UCSD-AML1 (cell line): ENCODE data around the gene METTL4.

Experiments
- DNase-seq: peaks from one replicate; lab custom pipeline; 2025; ENCODE audit not compliant: unreplicated experiment; lab: John Stamatoyannopoulos, UW

METTL4 gene

GRCh38 chr18:2571200-2572170, at the start of gene METTL4, which contains the start of gene NDC80:
Gene METTL4, minus strand, starts transcription at chr18:2571505. Its CDS starts 4,289 bp downstream, at chr18:2567216.
Gene NDC80, plus strand, starts transcription at chr18:2571557. Its CDS starts 1,429 bp downstream, at chr18:2572986.
- peak; percentile 91 for DNase-seq

- no peak for DNase-seq
Measured at GRCh38 chr18:2618009-2618408, 46.7 kb upstream of the METTL4 start.

- no peak for DNase-seq
Measured at GRCh38 chr18:2617401-2617998, 46.2 kb upstream of the METTL4 start.

- DNase-seq: no peak
Measured at GRCh38 chr18:2612996-2613395, 41.7 kb upstream of the METTL4 start.

GRCh38 chr18:2610549-2610948, 39.2 kb upstream of the METTL4 start:
- no peak for DNase-seq

- no peak for DNase-seq
Measured at GRCh38 chr18:2609604-2610003, 38.3 kb upstream of the METTL4 start.

GRCh38 chr18:2606335-2606734, 35.0 kb upstream of the METTL4 start:
- DNase-seq: no peak

GRCh38 chr18:2602844-2603243, 31.5 kb upstream of the METTL4 start:
- no peak for DNase-seq

- no peak for DNase-seq
Measured at GRCh38 chr18:2597639-2598038, 26.3 kb upstream of the METTL4 start.

- no peak for DNase-seq
Measured at GRCh38 chr18:2590303-2590702, 19.0 kb upstream of the METTL4 start.

- DNase-seq: no peak
Measured at GRCh38 chr18:2589345-2590068, 18.2 kb upstream of the METTL4 start.

- no peak for DNase-seq
Measured at GRCh38 chr18:2588666-2589344, 17.5 kb upstream of the METTL4 start.

- DNase-seq: no peak
Measured at GRCh38 chr18:2587788-2588187, 16.5 kb upstream of the METTL4 start.

GRCh38 chr18:2573408-2573807, 2.1 kb upstream of the METTL4 start:
- no peak for DNase-seq

GRCh38 chr18:2572892-2573291, 1.6 kb upstream of the METTL4 start:
- no peak for DNase-seq

- DNase-seq: no peak
Measured at GRCh38 chr18:2572171-2572569, 865 bp upstream of the METTL4 start.

- DNase-seq: peak; percentile 85
Measured at GRCh38 chr18:2570772-2571199, 519 bp downstream of the METTL4 start.

GRCh38 chr18:2569338-2570207, 1.7 kb downstream of the METTL4 start:
- DNase-seq: no peak

- no peak for DNase-seq
Measured at GRCh38 chr18:2568605-2569004, 2.7 kb downstream of the METTL4 start.

GRCh38 chr18:2568129-2568528, 3.2 kb downstream of the METTL4 start:
- no peak for DNase-seq
